OCI-LY7 (cell line): ENCODE data around the gene PDIA6.

Experiments
- CTCF ChIP-seq: fragments of 200-600 bp; sonication (generic); conservative IDR thresholded peaks from 2 replicates; pipeline ENCODE4 v1.5.1; 2014; ENCODE audit warnings: mild to moderate bottlenecking, antibody characterized with exemption, low read length, moderate library complexity, mixed read lengths
- EZH2phosphoT487 ChIP-seq: fragments of 200-600 bp; sonication (generic); IDR thresholded peaks from 2 replicates; pipeline ENCODE4 v1.6.1; 2018; ENCODE audit warnings: low read depth, borderline replicate concordance, mild to moderate bottlenecking, mixed run types, antibody characterized with exemption, low read length, moderate library complexity, mixed read lengths

- TF ChIP-seq CTCF (no peak), EZH2phosphoT487 (no peak)
Observed at GRCh38 chr2:10811517-10811916, 1.1 kb downstream of the PDIA6 start.
